HL-60 (cell line): ENCODE measurements around the gene GIMAP5.
A peak's percentile ranks its signal among the peaks of the same experiment; 100 is the strongest.

Experiments
- DNase-seq, 2 experiments: peaks; one replicate each; pipeline ENCODE4 v3.0.0-alpha.2; 2010 to 2020; ENCODE audit warnings: low read depth in 1 of 2, low spot score in 1 of 2
- H3K27ac ChIP-seq: fragments of 250-450 bp; sonication (Bioruptor Pico); replicated peaks from 2 replicates; pipeline ENCODE4 v1.5.1; 2020; ENCODE audit warnings: mild to moderate bottlenecking, moderate library complexity
- H3K27me3 ChIP-seq: fragments of 250-450 bp; sonication (Bioruptor Pico); 2 replicates; pipeline ENCODE4 v1.5.1; 2021; ENCODE audit warnings: mild to moderate bottlenecking, moderate library complexity; ENCODE audit not compliant: insufficient read depth, poor library complexity, severe bottlenecking
- H3K4me3 ChIP-seq: replicated peaks from 2 replicates; pipeline ENCODE4 v1.5.1; 2011; ENCODE audit warnings: mild to moderate bottlenecking, control low read depth, low read length; ENCODE audit not compliant: insufficient read depth
- CTCF ChIP-seq: IDR thresholded peaks from one replicate; pipeline ENCODE4 v1.5.1; 2011; ENCODE audit warnings: low read length, control low read depth, inconsistent platforms; ENCODE audit not compliant: insufficient read depth
- GABPA ChIP-seq: IDR thresholded peaks from 2 replicates; pipeline ENCODE4 v1.6.1; 2012; ENCODE audit warnings: low read depth
- POLR2AphosphoS5 ChIP-seq: IDR thresholded peaks from 2 replicates; pipeline ENCODE4 v1.6.1; 2012; ENCODE audit warnings: low read depth
- REST ChIP-seq: IDR thresholded peaks from 2 replicates; pipeline ENCODE4 v1.6.1; 2012; ENCODE audit warnings: low read depth; ENCODE audit not compliant: insufficient replicate concordance
- SPI1 ChIP-seq: IDR thresholded peaks from 2 replicates; pipeline ENCODE4 v1.6.1; 2012; ENCODE audit warnings: low read depth, mild to moderate bottlenecking, borderline replicate concordance

The GIMAP5 gene

GRCh38 chr7:150778014-150778737 lies 41.0 kb downstream of the GIMAP5 start:
- TF ChIP-seq POLR2AphosphoS5 (no peak), SPI1 (no peak), CTCF (no peak), REST (no peak), GABPA (no peak)
- Histone ChIP-seq H3K27ac (no peak overlapping the region), H3K4me3 (no peak overlapping the region)

GRCh38 chr7:150778738-150779301 lies 41.6 kb downstream of the GIMAP5 start:
- no peak overlapping the region for H3K27ac ChIP-seq
- no peak overlapping the region for H3K4me3 ChIP-seq
- peak in 1 of 2 experiments; percentile 74 for DNase-seq
- H3K27me3 ChIP-seq: no peaks in the 10 kb centered on the region
- TF ChIP-seq SPI1: no peak
- TF ChIP-seq CTCF: peak; percentile 81

More at GRCh38 chr7:150778014-150778737, 41.0 kb downstream of the GIMAP5 start:
- DNase-seq: no peak
- no peaks in the 10 kb centered on the region for H3K27me3 ChIP-seq

- no peak overlapping the region for H3K4me3 ChIP-seq
- no peaks in the 10 kb centered on the region for H3K27me3 ChIP-seq
- TF ChIP-seq REST: no peak
- no peak for TF ChIP-seq GABPA
- no peak for TF ChIP-seq CTCF
- TF ChIP-seq POLR2AphosphoS5: no peak
- peak in 1 of 2 experiments; percentile 5 for DNase-seq
- no peak overlapping the region; the same call in 1 of the 2 replicates for H3K27ac ChIP-seq
These were observed 43.1 kb downstream of the GIMAP5 start for GRCh38 chr7:150780292-150780691.
